Spinal cord (tissue), 10 donors: ENCODE data around the gene ARFIP2. TPM values are rescaled to one million over a fixed set of nuclear protein-coding genes. Genes with fewer than 3 reads are reported as not detected.
"Not testable (repeated sequence)": the region's sequence is repeated elsewhere in the genome, so short reads cannot be mapped to it uniquely, and the experiment has no call there.

Experiments
- DNase-seq, 6 donors: peaks; one replicate each; pipeline versions ENCODE4 v3.0.0 to v3.0.0-alpha.2; 2013 to 2015; ENCODE audit warnings: low spot score in 6 of 6, low read depth in 4 of 6
- H3K27ac ChIP-seq: one replicate; pipeline ENCODE4 v1.5.1; 2013; ENCODE audit warnings: low read depth, low read length, control low read depth
- H3K27me3 ChIP-seq: one replicate; pipeline ENCODE4 v1.6.1; 2013; ENCODE audit warnings: low read length; ENCODE audit not compliant: control insufficient read depth, insufficient read depth
- H3K36me3 ChIP-seq: one replicate; pipeline ENCODE4 v1.6.1; 2013; ENCODE audit warnings: low read length; ENCODE audit not compliant: control insufficient read depth, insufficient read depth
- H3K4me1 ChIP-seq: one replicate; pipeline ENCODE4 v1.6.1; 2013; ENCODE audit warnings: low read length; ENCODE audit not compliant: control insufficient read depth, insufficient read depth
- H3K4me3 ChIP-seq: one replicate; pipeline ENCODE4 v1.5.1; 2013; ENCODE audit warnings: low read depth, low read length, control low read depth
- H3K9me3 ChIP-seq: one replicate; pipeline ENCODE4 v1.6.1; 2013; ENCODE audit warnings: low read length; ENCODE audit not compliant: control insufficient read depth, insufficient read depth
- WGBS: methylation state at CpG from one replicate; pipeline ENCODE4 v1.1.5; 2013; ENCODE audit warnings: missing lambda C conversion rate; ENCODE audit not compliant: insufficient coverage; 5-methylcytosine and 5-hydroxymethylcytosine counted together
- long read RNA-seq, 4 donors: transcript quantifications; one replicate each; lab custom pipeline, GENCODE V29; 2026
- polyA plus RNA-seq, 2 donors: library from polyadenylated mRNA; unstranded; fragments of 120-200 nt; gene quantifications; one replicate each; pipeline ENCODE4 v1.2.1, GENCODE V29; 2013; ENCODE audit not compliant: insufficient read length in 2 of 2
- total RNA-seq, 2 donors: library from RNA; depleted of rRNA in 1 of 2; stranded (reverse); fragments of 120-200 nt in 1 of 2; fragments of >200 nt in 1 of 2; gene quantifications; one replicate each; pipeline versions ENCODE4 v1.2.3 to v1.2.4, GENCODE V29; 2013 to 2014
- donor health status: healthy.

Gene ARFIP2, protein sequence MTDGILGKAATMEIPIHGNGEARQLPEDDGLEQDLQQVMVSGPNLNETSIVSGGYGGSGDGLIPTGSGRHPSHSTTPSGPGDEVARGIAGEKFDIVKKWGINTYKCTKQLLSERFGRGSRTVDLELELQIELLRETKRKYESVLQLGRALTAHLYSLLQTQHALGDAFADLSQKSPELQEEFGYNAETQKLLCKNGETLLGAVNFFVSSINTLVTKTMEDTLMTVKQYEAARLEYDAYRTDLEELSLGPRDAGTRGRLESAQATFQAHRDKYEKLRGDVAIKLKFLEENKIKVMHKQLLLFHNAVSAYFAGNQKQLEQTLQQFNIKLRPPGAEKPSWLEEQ
- total RNA-seq, result 10 to 100 TPM; 30.5 to 46.2 TPM
- polyA plus RNA-seq, result 10 to 100 TPM; 58.3 to 66.4 TPM
- long read RNA-seq, donor 1, transcript ARFIP2-202 (8 exons, 1,868 nt), result major isoform, 11 of 20 reads
- long read RNA-seq, donor 1, transcript ARFIP2-201 (8 exons, 2,543 nt), result minor isoform, 8 of 20 reads
- long read RNA-seq, donor 1, partial matches to known transcripts, result 0 of 20 reads
- long read RNA-seq, donor 1, other reads (novel, unspliced or antisense), result 0 of 20 reads
- long read RNA-seq, donor 2, partial matches to known transcripts, result 7 of 10 reads
- long read RNA-seq, donor 2, other reads (novel, unspliced or antisense), result 0 of 10 reads
- long read RNA-seq, donor 3, transcript ARFIP2-202 (8 exons, 1,868 nt), result major isoform, 7 of 26 reads
- long read RNA-seq, donor 3, partial matches to known transcripts, result 19 of 26 reads
- long read RNA-seq, donor 3, other reads (novel, unspliced or antisense), result 0 of 26 reads
- long read RNA-seq, donor 4, transcript ARFIP2-202 (8 exons, 1,868 nt), result major isoform, 7 of 13 reads
- long read RNA-seq, donor 4, transcript ARFIP2-201 (8 exons, 2,543 nt), result minor isoform, 5 of 13 reads
- long read RNA-seq, donor 4, partial matches to known transcripts, result 0 of 13 reads
- long read RNA-seq, donor 4, other reads (novel, unspliced or antisense), result 0 of 13 reads

DNA sequence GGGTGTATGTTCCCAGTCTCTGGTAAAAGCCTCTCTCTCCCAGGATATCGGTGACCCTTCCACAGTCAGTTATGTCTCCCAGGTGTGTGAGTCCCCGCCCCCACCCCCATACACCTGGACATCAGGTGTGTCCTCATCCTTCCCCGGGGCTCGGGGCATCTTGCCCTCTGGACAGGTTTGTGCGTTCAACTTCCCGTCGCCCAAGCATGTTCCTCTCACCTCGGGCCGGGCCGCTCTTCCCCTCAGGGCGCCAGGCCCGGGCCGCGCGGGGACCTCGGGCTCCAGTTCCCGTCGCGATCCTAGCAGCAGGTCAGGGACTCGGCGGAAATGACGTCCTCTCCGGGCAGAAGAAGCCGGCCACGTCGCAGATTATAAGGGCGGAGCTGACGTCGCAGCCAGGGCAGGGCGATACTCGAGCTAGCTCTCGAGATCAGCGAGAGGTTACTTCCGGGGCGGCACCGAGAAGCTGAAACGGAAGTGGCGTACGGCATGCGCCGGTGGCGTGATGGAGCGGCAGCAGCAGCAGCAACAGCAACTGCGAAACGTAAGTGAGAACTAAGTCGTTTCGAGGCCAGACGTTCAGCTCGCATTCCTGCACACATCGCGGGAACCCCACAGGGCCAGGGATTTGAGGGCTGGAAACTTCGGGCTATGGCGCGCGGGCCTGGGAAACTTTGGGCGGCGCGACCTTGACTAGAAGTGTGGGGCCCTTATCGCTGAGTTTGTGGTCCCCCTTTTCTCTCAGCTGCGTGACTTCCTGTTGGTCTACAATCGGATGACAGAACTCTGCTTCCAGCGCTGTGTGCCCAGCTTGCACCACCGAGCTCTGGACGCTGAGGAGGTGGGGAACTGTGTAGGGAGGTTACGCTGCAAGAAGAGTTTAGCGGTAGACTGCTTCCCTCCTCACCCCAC lies at the start of gene ARFIP2, which contains the start of gene TIMM10B:
TSS of gene ARFIP2 (minus strand) at position 320 of the 912 bp plus-strand sequence. CDS start 910 bp downstream, outside the sequence.
TSS of gene TIMM10B (plus strand) at position 490 of the 912 bp plus-strand sequence. CDS start at position 506, 16 bp downstream.
- Histone ChIP-seq H3K4me1 (peaks cover 25% of the 10 kb centered on the region), H3K27me3 (no peaks in the 10 kb centered on the region), H3K9me3 (no peaks in the 10 kb centered on the region), H3K4me3 (peak within 1 kb of the TSS; percentile 96), H3K27ac (peak within 1 kb of the TSS; percentile 93), H3K36me3 (peaks cover 41% of the 10 kb centered on the region)
- peak; percentile 86 to 99 (median 95) for DNase-seq
- WGBS, result under 1% methylated on average over 59 of the region's 66 CpGs

DNA sequence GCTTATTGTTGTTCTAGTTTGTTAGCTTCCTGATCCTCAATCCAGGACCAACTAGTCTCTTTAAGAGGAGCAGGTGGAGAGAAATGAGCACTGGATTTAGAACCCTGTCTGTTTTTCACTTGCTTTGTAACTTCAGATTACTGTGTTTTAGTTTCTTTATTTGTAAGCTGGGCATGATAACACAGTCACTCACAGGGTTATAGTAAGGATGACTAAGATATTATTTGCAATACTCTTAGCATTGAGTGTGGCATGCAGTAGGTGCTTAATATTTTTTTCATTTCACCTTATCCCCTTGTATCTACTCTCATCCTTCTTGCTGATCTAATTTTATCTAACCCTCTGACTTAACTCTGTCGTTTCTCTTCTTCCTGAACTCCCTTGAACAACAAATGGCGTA lies 49.7 kb upstream of the ARFIP2 start:
- Histone ChIP-seq H3K9me3 (no peaks in the 10 kb centered on the region), H3K4me1 (no peaks in the 10 kb centered on the region), H3K27me3 (no peaks in the 10 kb centered on the region), H3K4me3 (no peak overlapping the region), H3K36me3 (peaks cover 16% of the 10 kb centered on the region), H3K27ac (no peak overlapping the region)
- WGBS, result 89% methylated on average over 2 of the region's 2 CpGs
- DNase-seq, result no peak

DNA sequence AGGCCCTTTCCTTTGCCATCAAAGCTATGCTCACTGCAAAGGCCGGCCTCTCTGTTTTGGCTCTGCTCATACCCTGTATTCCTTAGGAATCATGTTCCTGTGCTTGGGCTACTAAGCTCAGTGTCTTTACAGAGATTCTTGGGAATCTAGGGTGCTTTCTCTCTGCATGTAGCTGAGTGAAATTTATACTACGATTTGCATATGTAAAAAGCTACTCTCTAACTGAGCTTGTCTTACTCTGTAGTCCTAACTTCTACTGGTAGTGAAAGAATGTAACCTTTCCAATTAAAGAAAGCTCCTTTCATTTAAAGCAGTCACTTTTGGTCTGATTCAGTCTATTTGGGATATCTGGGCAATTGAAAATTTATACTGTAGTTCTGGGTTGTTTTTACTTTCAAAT lies 48.1 kb upstream of the ARFIP2 start:
- WGBS, result 100% methylated on average over 1 of the region's 2 CpGs

DNA sequence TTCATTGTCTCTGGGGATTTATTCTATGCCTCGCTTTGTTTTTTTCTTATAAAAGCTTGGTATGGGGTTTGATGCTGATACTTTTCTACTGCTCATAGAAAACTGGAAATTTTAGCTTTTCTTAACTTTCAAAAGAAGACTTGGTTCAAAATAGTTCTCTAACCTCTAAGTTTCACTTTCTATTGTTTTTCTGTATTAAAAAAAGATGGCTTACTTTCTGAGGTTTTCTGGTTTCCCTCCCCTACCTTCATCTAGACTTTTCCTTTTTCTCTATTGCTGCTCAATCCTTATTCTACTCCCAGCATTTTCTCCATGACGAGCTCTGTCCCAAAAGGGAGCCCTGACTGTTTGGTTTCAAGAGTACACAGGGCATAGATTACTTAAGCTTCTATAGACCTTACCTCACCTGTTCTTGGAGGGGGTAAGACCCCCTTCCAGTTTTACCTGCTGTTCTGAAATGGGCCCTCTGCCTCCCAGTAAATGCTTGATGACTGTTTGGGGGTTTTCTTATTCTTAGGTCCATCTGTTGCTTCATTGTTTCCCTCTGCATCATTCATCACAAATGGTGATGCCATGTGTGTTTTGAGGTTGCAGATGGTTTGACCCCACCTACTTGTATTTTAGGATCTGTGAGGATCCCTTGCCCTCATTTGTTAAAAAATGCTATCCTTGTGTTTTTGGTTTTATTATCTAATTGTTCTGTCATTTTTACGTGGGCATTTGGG lies 45.4 kb upstream of the ARFIP2 start:
- Histone ChIP-seq H3K4me3 (no peak overlapping the region), H3K27ac (no peak overlapping the region), H3K9me3 (no peaks in the 10 kb centered on the region), H3K4me1 (no peaks in the 10 kb centered on the region), H3K36me3 (peaks cover 8% of the 10 kb centered on the region), H3K27me3 (no peaks in the 10 kb centered on the region)
- WGBS, result 86% methylated on average over 1 of the region's 3 CpGs
- no peak for DNase-seq

More for the DNA sequence above, 48.1 kb upstream of the ARFIP2 start:
- Histone ChIP-seq H3K27me3 (no peaks in the 10 kb centered on the region), H3K9me3 (no peaks in the 10 kb centered on the region), H3K4me1 (no peaks in the 10 kb centered on the region), H3K27ac (no peak overlapping the region), H3K4me3 (no peak overlapping the region), H3K36me3 (peaks cover 14% of the 10 kb centered on the region)
- DNase-seq, result no peak

DNA sequence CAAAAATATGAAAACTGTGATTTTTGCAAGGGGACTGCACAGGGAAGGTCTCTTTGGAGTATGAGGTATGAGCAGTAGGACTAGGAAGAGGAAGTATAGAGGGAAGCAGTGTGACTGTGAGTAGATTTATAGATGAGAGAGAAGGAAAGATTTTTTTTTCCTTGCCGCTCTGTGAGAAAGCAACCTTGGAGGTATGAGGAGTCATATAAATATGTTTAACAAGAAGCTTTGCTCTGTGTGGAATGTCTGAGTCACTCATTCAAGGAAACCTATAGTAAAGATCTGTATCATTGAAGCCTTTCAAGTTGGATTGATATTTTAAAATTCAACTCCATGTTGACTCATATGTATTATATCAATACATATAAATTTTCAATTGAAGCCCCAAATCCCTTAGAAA lies 42.1 kb upstream of the ARFIP2 start:
- Histone ChIP-seq H3K9me3 (no peaks in the 10 kb centered on the region), H3K4me1 (no peaks in the 10 kb centered on the region), H3K4me3 (no peak overlapping the region), H3K36me3 (peaks cover 5% of the 10 kb centered on the region), H3K27me3 (no peaks in the 10 kb centered on the region), H3K27ac (no peak overlapping the region)
- WGBS, result no CpG with 5 or more reads among the region's 1 CpG
- DNase-seq, result no peak

DNA sequence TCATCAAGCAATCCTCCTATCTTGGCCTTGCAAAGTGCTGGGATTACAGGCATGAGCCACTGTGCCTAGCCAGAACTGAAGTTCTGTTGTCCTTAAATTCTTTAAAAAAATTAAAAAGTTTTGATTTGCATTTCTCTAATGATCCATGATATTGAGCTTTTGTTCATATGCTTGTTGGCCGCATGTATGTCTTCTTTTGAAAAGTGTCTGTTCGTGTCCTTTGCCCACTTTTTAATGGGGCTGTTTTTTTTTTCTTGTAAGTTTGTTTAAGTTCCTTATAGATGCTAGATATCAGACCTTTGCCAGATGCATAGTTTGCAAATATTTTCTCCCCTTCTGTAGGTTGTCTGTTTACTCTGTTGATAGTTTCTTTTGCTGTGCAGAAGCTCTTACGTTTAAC lies 40.8 kb upstream of the ARFIP2 start:
- H3K27me3 ChIP-seq, H3K4me1 ChIP-seq, H3K9me3 ChIP-seq, DNase-seq, H3K36me3 ChIP-seq, H3K4me3 ChIP-seq, H3K27ac ChIP-seq: not testable (repeated sequence)
- 80% methylated on average over 2 of the region's 3 CpGs for WGBS

DNA sequence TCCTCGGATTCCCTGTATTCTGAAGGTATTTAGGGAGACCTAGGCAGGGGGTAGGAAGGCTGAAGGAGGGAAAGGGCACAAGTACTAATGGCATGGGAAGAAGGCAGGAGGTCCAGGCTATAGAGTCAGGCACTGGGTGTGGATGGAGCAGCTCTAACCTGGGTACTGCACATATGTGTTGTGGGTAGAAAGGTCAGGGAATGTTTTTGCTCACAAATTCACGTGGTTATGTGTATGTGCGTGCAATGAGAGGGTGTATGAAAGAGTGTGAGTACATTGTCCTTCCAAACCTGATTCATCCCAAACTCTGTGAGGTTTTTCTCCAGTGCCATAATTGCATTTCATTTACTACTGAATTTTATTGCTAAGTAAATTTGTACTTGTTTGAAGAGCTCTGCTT lies 39.1 kb upstream of the ARFIP2 start:
- Histone ChIP-seq H3K36me3 (peaks cover 8% of the 10 kb centered on the region), H3K4me3 (no peak overlapping the region), H3K9me3 (no peaks in the 10 kb centered on the region), H3K4me1 (no peaks in the 10 kb centered on the region), H3K27me3 (no peaks in the 10 kb centered on the region), H3K27ac (no peak overlapping the region)
- 100% methylated on average over 1 of the region's 3 CpGs for WGBS
- DNase-seq, result no peak

DNA sequence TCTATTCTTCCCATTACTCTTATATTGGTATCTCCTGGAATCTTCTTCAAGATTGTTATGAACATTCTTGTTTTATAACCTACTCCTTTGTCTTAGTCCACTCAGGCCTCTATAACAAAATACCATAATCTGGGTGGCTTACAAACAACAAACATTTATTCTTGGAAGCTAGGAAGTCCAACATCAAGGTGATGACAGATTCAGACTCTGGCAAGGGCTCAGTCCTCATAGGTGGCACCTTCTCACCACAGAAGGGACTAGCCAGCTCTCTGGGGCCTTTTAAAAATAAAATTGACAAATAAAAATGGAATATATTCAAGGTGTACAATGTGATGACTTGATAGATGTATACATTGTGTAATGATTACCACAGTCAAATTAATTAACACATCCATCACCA lies 35.7 kb upstream of the ARFIP2 start:
- H3K9me3 ChIP-seq, result no peaks in the 10 kb centered on the region
- H3K27ac ChIP-seq, result no peak overlapping the region
- peaks cover 14% of the 10 kb centered on the region for H3K36me3 ChIP-seq
- no peak overlapping the region for H3K4me3 ChIP-seq
- DNase-seq, result no peak
- H3K4me1 ChIP-seq, result no peaks in the 10 kb centered on the region
- H3K27me3 ChIP-seq, result no peaks in the 10 kb centered on the region
